GM19099 (cell line): ENCODE results near the gene IL15RA.

ENCODE experiments used
- POLR2A ChIP-seq: IDR thresholded peaks from 3 replicates; pipeline ENCODE4 v1.6.1; 2011; ENCODE audit warnings: low read depth; ENCODE audit not compliant: insufficient read length; ENCODE audit errors: extremely low read depth

The IL15RA gene

GRCh38 chr10:5924889-5925288 is 52.5 kb downstream of the IL15RA start:
- no peak for TF ChIP-seq POLR2A

- no peak for TF ChIP-seq POLR2A
Observed at GRCh38 chr10:5921746-5922145, 55.6 kb downstream of the IL15RA start.

- no peak for TF ChIP-seq POLR2A
Observed at GRCh38 chr10:5919568-5919967, 57.8 kb downstream of the IL15RA start.

- TF ChIP-seq POLR2A = no peak
Observed at GRCh38 chr10:5918763-5919162, 58.6 kb downstream of the IL15RA start.

- TF ChIP-seq POLR2A = no peak
Observed at GRCh38 chr10:5917305-5917704, 60.0 kb downstream of the IL15RA start.

- TF ChIP-seq POLR2A = no peak
Observed at GRCh38 chr10:5915451-5915850, 61.9 kb downstream of the IL15RA start.

- no peak for TF ChIP-seq POLR2A
Observed at GRCh38 chr10:5913736-5914135, 63.6 kb downstream of the IL15RA start.

GRCh38 chr10:5911670-5912069 is 65.7 kb downstream of the IL15RA start:
- TF ChIP-seq POLR2A = no peak

- TF ChIP-seq POLR2A = no peak
Observed at GRCh38 chr10:5910323-5911100, 66.8 kb downstream of the IL15RA start.

- TF ChIP-seq POLR2A = no peak
Observed at GRCh38 chr10:5906651-5907050, 70.7 kb downstream of the IL15RA start.

- no peak for TF ChIP-seq POLR2A
Observed at GRCh38 chr10:5905854-5906507, 71.4 kb downstream of the IL15RA start.

GRCh38 chr10:5904227-5904626 is 73.1 kb downstream of the IL15RA start:
- no peak for TF ChIP-seq POLR2A

- TF ChIP-seq POLR2A = no peak
Observed at GRCh38 chr10:5903563-5903962, 73.8 kb downstream of the IL15RA start.

- TF ChIP-seq POLR2A = no peak
Observed at GRCh38 chr10:5902511-5903274, 74.7 kb downstream of the IL15RA start.
